HepG2 (cell line): ENCODE measurements around the gene XAB2.

Experiments
- FOXA1 ChIP-seq, 2 experiments: fragments of 450-650 bp in 1 of 2; sonication (generic) in 1 of 2; formaldehyde crosslinking in 1 of 2; IDR thresholded peaks; 2 replicates each; pipeline versions ENCODE4 v1.4.0 to v1.6.1; 2016 to 2020; ENCODE audit warnings: missing genetic modification reagents in 1 of 2
- GATAD1 ChIP-seq: IDR thresholded peaks from 2 replicates; pipeline ENCODE4 v1.6.1; 2016; ENCODE audit warnings: missing genetic modification reagents, missing compliant biosample characterization
- HOMEZ ChIP-seq: IDR thresholded peaks from 2 replicates; pipeline ENCODE4 v1.6.1; 2016; ENCODE audit warnings: low read depth
- MEF2D ChIP-seq: sonication (generic); formaldehyde crosslinking; IDR thresholded peaks from 2 replicates; pipeline ENCODE4 v1.5.1; 2020; ENCODE audit warnings: mild to moderate bottlenecking, missing genetic modification reagents
- POLR2A ChIP-seq, 2 experiments: IDR thresholded peaks; 2 replicates each; pipeline ENCODE4 v1.6.1; 2011; ENCODE audit warnings: low read depth in 2 of 2, low read length in 2 of 2, mild to moderate bottlenecking in 1 of 2, moderate library complexity in 1 of 2; ENCODE audit not compliant: insufficient read depth in 1 of 2
- SIN3A ChIP-seq: IDR thresholded peaks from 2 replicates; pipeline ENCODE4 v1.6.1; 2011; ENCODE audit warnings: low read depth, mild to moderate bottlenecking, control low read depth, low read length, borderline replicate concordance
- SMC3 ChIP-seq: IDR thresholded peaks from 2 replicates; pipeline ENCODE4 v1.6.1; 2011; ENCODE audit warnings: low read length, improper control_type of control experiment
- ZNF317 ChIP-seq: sonication (generic); formaldehyde crosslinking; IDR thresholded peaks from 2 replicates; pipeline ENCODE4 v1.5.0; 2020; ENCODE audit warnings: mild to moderate bottlenecking, missing genetic modification reagents

GRCh38 chr19:7582446-7582845 is 46.9 kb downstream of the XAB2 start:
- no peak for TF ChIP-seq SIN3A
- TF ChIP-seq POLR2A (IDR thresholded peaks at IDR 0.05; ENCODE audit: insufficient read depth in 1 of 2, low read depth in 2 of 2, low read length in 2 of 2), result no peak
- TF ChIP-seq SMC3, result no peak
- TF ChIP-seq ZNF317 (CRISPR knock-in tag), result no peak
- TF ChIP-seq HOMEZ, result no peak
- TF ChIP-seq FOXA1 (IDR thresholded peaks at IDR 0.05), result no peak
- TF ChIP-seq FOXA1 (CRISPR knock-in tag; IDR thresholded peaks at IDR 0.05), result no peak
- TF ChIP-seq MEF2D (CRISPR knock-in tag), result no peak
- TF ChIP-seq GATAD1 (CRISPR knock-in tag), result no peak
